HG02970 (cell line): Measurements from ENCODE around the gene CENPT.

Experiments
- ATAC-seq: cut with Tn5 transposase; IDR thresholded peaks from one replicate; pipeline ENCODE4 v1.9.1; 2021; ENCODE audit warnings: mild to moderate bottlenecking, moderate library complexity, moderate number of reproducible peaks; ENCODE audit not compliant: unreplicated experiment, low FRiP score

Gene CENPT

GRCh38 chr16:67820608-67821259, 26.8 kb downstream of the CENPT start:
- no peak for ATAC-seq

GRCh38 chr16:67814567-67814966, 32.9 kb downstream of the CENPT start:
- ATAC-seq: no peak

GRCh38 chr16:67811899-67812298, 35.6 kb downstream of the CENPT start:
- ATAC-seq: no peak

GRCh38 chr16:67807148-67807682, 40.3 kb downstream of the CENPT start:
- ATAC-seq: no peak

GRCh38 chr16:67806428-67807147, 40.9 kb downstream of the CENPT start, which contains the start of the genes RANBP10 and TSNAXIP1:
TSS of gene RANBP10 (minus strand) at chr16:67806560. CDS start at chr16:67806536, 24 bp downstream.
TSS of gene TSNAXIP1 (plus strand) at chr16:67806889. CDS start at chr16:67807150, 261 bp downstream.
- peak; percentile 90 for ATAC-seq

- peak; percentile 5 for ATAC-seq
Observed at GRCh38 chr16:67805718-67806427, 41.6 kb downstream of the CENPT start.

GRCh38 chr16:67804853-67805542, 42.5 kb downstream of the CENPT start:
- ATAC-seq: no peak

- ATAC-seq: no peak
Observed at GRCh38 chr16:67803894-67804293, 43.6 kb downstream of the CENPT start.

GRCh38 chr16:67801883-67802282, 45.6 kb downstream of the CENPT start:
- no peak for ATAC-seq

GRCh38 chr16:67801241-67801640, 46.3 kb downstream of the CENPT start:
- no peak for ATAC-seq

GRCh38 chr16:67800338-67800926, 47.1 kb downstream of the CENPT start:
- ATAC-seq: no peak

- no peak for ATAC-seq
Observed at GRCh38 chr16:67796099-67796718, 51.3 kb downstream of the CENPT start.

- no peak for ATAC-seq
Observed at GRCh38 chr16:67790071-67790470, 57.4 kb downstream of the CENPT start.

- no peak for ATAC-seq
Observed at GRCh38 chr16:67786491-67786890, 61.0 kb downstream of the CENPT start.

GRCh38 chr16:67783353-67783725, 64.2 kb downstream of the CENPT start:
- no peak for ATAC-seq

GRCh38 chr16:67782567-67783352, 64.7 kb downstream of the CENPT start:
- ATAC-seq: no peak

GRCh38 chr16:67781565-67781921, 66.0 kb downstream of the CENPT start:
- ATAC-seq: no peak

- ATAC-seq: no peak
Observed at GRCh38 chr16:67780847-67781564, 66.5 kb downstream of the CENPT start.
